HG02852 (cell line): ENCODE results near the gene SLC9A9.
"Not testable (repeated sequence)": the region's sequence is repeated elsewhere in the genome, so short reads cannot be mapped to it uniquely, and the experiment has no call there.

Experiments
- ATAC-seq: cut with Tn5 transposase; IDR thresholded peaks from one replicate; pipeline ENCODE4 v1.9.1; 2021; ENCODE audit warnings: mild to moderate bottlenecking, moderate library complexity; ENCODE audit not compliant: unreplicated experiment

The SLC9A9 gene

GRCh38 chr3:143307613-143308183 is 540.6 kb downstream of the SLC9A9 start:
- peak; percentile 86 for ATAC-seq

GRCh38 chr3:143306407-143306806 is 541.9 kb downstream of the SLC9A9 start:
- no peak for ATAC-seq

GRCh38 chr3:143302638-143303171 is 545.6 kb downstream of the SLC9A9 start:
- ATAC-seq, result no peak

GRCh38 chr3:143301031-143301901 is 547.0 kb downstream of the SLC9A9 start:
- ATAC-seq, result no peak

GRCh38 chr3:143298886-143299535 is 549.3 kb downstream of the SLC9A9 start:
- ATAC-seq, result peak; percentile 34

- peak; percentile 30 for ATAC-seq
These were observed 549.9 kb downstream of the SLC9A9 start for GRCh38 chr3:143298380-143298779.

- peak; percentile 48 for ATAC-seq
These were observed 552.8 kb downstream of the SLC9A9 start for GRCh38 chr3:143295201-143296080.

GRCh38 chr3:143294188-143294587 is 554.1 kb downstream of the SLC9A9 start:
- peak; percentile 64 for ATAC-seq

GRCh38 chr3:143291836-143292447 is 556.3 kb downstream of the SLC9A9 start:
- ATAC-seq, result no peak

GRCh38 chr3:143288944-143289343 is 559.3 kb downstream of the SLC9A9 start:
- no peak for ATAC-seq

GRCh38 chr3:143287403-143287802 is 560.9 kb downstream of the SLC9A9 start:
- no peak for ATAC-seq

GRCh38 chr3:143286392-143287010 is 561.8 kb downstream of the SLC9A9 start:
- no peak for ATAC-seq

GRCh38 chr3:143283432-143284128 is 564.7 kb downstream of the SLC9A9 start:
- ATAC-seq, result no peak

GRCh38 chr3:143280984-143281383 is 567.3 kb downstream of the SLC9A9 start:
- ATAC-seq, result no peak

- not testable (repeated sequence) for ATAC-seq
These were observed 568.7 kb downstream of the SLC9A9 start for GRCh38 chr3:143279567-143279966.

GRCh38 chr3:143278721-143279120 is 569.5 kb downstream of the SLC9A9 start:
- no peak for ATAC-seq

- no peak for ATAC-seq
These were observed 570.7 kb downstream of the SLC9A9 start for GRCh38 chr3:143277531-143277930.

GRCh38 chr3:143276592-143276991 is 571.7 kb downstream of the SLC9A9 start:
- peak; percentile 90 for ATAC-seq
